GM21390 (cell line): ENCODE measurements around the gene FAM107B.
"Not testable (repeated sequence)": the region's sequence is repeated elsewhere in the genome, so short reads cannot be mapped to it uniquely, and the experiment has no call there.

ENCODE experiments used
- ATAC-seq: cut with Tn5 transposase; IDR thresholded peaks from one replicate; pipeline ENCODE4 v1.9.1; 2021; ENCODE audit not compliant: unreplicated experiment

The FAM107B gene

DNA sequence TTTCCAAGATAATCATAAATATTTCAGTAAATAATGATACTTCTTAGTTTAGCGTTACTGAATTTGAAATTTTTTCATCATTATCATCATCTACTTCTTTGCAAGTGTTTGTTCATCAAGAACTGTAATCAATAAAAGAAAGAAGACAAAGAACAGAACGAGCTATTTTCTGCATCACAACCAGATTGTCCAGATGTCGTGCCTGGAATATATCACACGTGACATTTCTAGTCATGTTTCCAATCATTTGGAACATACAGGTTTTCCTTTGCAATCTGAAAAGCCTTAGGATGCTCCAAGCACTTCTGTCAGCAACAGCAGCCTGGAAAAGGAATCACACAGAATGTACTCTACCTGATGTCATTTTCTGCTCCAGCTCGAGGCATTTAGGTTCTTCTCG, 107.4 kb downstream of the FAM107B start:
- ATAC-seq: no peak

DNA sequence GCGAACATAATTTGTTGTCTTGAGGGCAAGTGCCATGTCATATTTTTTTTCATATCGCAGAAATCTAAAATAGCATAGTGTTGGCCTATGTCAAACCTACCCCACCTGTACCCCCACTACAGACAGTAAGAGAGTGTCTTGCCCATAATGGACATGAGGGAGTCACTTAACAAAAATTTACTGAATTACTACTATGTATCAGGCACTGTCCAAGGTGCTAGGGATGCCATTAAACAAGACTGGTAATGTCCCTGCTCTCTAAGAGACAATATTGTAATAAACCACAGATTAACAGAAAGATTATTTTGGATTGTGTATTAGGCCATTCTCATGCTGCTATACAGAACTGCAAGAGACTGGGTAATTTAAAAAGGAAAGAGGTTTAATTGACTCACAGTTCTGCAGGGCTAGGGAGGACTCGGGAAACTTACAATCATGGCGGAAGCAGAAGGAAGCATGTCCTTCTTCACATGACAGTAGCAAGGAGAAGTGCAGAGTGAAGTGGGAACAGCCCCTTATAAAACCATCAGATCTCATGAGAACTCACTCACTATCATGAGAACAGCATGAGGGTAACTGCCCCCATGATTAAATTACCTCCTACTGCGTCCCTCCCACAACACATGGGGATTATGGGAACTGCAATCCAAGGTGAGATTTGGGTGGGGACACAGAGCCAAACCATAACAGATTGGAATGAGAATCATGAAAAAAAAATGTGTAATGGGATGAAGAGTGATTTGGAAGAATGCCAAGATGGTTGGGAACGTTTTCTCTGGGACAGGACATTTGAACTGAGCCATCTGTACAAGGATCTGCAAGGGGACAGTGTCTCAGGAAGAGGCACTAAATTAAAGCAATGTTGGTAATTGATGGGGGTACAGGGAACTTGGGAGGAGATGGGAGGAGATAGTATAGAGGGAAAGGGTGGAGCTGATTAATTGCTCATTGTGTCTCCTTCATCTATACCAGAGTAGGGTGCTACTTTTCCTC, 108.5 kb downstream of the FAM107B start:
- no peak for ATAC-seq

DNA sequence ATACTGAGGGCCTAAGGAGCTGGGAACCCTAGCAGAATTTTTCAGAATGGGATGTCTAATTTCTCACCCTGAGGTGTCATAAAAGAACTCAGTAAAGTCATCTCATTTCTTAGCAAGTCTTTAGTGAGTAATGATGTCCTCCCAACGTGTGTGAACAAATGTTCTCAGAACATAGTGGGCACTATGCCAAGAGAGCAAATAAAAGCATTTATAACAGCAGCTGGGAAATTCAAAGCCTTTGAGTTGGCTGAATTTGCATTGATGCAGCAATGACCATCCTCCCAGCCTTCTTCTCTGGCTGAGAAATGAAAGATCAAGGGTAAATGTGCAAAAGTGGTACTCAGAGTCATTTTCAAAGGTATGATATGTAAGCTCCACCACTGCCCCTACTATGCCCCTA, 109.4 kb downstream of the FAM107B start:
- no peak for ATAC-seq

DNA sequence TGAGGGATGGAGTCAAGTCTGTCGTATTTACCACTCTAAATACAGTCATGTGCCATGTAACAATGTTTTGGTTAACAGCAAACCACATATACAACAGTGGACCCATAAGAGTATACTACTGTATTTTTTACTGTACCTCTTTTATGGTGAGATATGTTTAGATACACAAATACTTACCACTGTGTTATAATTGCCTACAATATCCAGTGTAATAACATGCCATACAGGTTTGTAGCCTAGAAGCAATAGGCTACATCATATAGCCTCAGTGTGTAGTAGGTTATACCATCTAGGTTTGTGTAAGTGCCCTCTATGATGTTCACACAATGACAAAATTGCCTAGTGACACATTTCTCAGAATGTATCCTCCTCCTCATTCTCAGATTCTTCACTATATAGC, 110.4 kb downstream of the FAM107B start:
- ATAC-seq: no peak

DNA sequence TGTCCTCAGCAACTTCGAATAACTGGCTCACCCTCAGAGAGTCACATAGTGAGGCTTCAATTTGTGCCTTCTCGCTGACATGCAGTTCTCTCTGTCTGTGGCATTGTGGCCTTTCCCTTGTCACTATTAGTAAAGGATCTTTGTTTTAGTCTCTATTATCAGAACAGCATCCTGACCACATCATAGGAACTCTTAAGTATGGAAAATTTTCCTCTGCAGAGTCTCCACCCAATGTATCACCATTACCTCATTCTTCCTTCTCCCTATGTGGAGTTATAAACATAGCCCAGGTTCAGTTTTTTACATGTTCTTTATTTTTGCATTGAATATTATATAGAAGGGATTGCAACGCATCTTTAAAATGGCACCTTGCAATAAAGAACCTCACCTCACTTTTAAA, 112.9 kb downstream of the FAM107B start:
- ATAC-seq: no peak

DNA sequence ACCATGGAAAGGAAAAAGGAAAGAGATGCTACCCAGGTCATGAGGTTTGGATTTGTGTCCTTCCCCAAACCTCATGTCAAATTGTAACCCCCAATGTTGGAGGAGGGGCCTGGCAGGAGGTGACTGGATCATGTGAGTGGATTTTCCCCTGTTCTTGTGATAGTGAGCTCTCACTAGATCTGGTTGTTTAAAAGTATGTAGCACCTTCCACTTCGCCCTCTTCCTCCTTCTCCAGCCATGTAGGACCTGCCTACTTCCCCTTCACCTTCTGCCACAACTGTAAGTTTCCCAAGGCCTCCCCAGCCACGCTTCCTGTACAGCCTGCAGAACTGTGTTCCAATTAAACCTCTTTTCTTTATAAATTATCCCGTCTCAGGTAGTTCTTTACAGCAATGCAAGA, 113.9 kb downstream of the FAM107B start:
- no peak for ATAC-seq

DNA sequence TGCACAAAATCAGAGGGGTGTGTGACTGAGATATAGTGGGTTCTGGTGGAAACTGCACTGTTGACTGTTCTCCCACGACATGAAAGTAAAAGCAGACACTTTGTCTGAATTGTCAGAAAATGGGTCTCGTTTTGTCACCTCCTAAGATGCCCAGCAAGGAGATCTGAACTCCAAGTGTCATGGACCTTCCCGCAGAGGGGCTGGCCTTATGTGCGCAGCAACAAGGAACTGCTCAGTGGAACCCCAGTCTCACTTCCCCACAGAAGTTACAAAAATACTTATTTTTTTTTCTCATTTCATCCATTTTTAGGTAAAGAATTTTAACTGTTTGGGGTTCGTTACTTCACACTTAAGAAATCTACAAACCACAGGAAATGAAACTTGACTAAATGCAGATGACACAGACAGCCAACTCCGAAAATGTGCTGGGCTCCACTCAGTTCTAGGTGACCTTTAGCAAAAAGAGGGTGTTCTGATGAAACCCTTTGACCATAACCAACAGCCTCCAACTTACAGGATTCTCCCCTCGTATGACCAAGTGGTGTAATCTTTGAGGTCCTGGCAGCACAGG, 115.0 kb downstream of the FAM107B start:
- peak; percentile 83 for ATAC-seq

DNA sequence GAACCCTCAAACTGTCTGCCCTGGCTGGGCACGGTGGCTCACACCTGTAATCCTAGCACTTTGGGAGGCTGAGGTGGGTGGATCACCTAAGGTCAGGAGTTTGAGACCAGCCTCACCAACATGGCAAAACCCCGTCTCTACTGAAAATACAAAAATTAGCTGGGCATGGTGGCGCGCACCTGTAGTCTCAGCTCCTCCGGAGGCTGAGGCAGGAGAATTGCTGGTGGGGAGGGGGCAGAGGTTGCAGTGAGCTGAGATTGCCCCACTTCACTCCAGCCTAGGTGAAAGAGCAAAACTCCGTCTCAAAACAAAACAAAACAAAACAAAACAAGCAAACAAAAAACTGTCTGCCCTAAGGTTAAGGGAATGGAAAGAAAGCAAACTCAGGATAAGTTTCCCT, 115.6 kb downstream of the FAM107B start:
- ATAC-seq: not testable (repeated sequence)

DNA sequence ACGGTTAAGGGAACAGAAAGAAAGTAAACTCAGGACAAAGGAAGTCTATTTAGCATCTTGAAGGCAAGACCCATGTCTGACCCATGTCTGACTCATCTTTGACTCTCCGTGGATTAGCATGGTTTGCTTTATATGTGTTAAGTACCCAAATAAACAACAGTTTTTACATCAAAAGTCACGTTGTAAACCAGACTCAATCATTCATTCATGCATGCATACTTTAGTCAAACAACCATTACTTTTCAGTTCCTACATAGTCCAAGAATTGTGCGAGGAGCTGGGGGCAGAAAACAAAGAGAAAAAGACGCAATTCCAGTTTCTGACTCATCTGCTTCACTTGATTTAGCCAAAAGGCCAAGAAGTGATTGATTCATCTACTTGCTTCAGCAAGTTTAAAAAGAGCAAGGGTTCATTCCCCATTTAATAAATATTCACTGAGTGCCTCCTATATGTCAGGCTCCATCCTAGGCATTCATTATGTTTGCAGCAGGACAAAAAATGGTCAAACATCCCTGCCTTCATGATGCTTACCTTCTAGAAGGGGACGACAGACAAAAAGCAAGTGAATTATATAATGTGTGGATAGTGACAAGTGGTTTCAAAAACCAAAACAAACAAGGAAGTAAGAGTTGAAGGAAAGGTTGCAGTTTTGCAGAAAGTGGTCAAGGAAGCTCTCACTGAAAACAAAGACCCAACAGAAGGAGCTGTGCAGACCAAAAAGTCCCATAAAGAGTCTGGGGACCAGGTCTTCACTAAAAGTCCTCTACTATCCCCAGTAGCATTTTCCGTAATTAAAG, 116.2 kb downstream of the FAM107B start:
- ATAC-seq: no peak

DNA sequence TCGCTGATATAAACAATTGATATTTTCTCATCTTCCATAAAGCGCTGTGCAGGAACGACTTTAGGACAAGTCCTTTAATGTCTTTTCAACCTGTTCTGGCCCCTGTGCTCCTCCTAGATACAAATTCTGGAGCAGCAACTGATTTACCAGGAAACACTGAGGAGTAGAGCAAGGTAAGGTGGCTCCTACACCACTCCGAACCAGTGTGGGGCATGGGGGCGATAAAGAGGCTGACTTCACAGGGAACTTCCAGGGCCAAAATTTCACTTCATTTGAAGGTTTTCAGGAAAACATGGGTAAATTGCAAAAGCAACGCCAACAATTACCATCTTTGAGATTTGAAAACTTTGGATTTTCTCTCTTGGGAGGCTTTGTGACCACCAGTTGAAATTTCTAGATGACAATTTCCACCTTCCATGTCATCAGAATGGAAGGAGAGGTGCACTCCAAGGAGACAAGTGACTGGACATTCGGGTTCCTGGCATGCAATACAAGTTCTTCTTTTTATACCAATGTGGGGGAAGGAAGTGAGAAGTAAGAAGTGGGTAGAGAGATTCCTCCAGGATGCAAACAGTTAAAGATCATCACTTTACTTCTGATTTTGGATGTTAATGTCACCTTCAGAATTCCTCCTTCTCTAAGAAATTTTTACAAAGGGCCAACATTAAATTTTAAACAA, 118.5 kb downstream of the FAM107B start:
- ATAC-seq: no peak

DNA sequence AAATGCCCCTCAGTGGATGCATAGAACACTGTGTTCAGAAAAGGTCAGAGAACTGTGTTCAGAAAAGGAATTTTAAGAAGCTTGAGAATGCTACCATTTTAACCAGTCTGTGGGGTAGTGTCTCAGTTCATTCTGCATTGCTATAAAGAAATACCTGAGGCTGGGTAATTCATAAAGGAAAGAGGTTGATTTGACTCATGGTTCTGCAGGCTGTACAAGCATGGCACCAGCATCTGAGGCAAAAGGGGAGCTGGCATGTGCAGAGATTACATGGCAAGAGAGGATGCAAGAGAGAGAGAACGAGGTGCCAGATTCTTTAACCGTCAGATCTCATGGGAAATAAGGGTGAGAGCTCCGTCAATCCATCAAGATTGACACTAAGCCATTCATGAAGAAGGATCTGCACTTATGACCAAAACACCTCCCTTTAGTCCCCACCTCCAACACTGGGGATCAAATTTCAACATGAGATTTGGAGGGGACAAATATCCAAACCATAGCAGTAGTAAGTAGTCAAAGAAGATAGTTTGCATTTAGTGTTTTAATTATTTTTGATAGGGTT, 119.8 kb downstream of the FAM107B start:
- no peak for ATAC-seq

DNA sequence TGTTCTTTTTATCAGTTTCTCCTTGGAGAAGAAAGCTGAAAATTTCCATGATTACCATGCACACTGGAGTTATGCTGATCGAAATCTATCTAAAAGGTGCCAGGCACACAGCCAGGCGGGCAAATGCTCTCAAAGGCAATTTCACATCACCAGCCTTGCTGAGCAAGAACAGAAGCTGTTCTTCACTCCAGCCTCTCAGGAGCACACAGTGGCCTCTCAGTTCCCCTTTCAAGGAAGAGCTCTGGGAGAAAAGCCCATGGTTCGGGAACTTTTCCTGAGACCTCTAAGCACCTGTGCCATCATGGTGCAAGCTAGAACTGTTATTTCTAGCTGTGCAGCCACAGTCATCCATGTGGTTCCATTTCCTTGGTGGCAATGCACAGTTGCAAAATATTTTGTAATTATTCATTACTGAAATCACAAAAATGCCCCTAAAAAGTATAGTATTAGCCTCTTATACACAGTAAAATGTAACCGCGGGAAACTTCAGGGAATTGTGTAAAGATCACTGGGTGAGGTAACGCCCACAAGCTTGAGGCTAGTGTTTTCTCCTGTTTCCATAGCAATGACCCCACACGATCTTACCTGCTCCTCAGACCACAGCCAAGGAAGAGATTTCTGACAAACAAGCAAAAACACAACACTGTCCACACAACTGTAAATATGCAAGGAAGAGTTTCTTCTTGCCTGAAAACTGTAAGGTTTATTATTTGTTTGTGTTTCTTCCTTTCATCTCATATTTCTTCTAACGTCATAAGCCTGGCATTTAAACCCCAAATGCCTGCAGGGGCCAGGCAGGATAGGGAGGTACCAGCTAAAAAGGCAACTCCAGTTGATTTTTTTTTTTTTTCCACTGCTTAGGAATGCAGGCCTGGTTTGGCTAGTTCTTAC, 121.2 kb downstream of the FAM107B start:
- ATAC-seq: no peak

DNA sequence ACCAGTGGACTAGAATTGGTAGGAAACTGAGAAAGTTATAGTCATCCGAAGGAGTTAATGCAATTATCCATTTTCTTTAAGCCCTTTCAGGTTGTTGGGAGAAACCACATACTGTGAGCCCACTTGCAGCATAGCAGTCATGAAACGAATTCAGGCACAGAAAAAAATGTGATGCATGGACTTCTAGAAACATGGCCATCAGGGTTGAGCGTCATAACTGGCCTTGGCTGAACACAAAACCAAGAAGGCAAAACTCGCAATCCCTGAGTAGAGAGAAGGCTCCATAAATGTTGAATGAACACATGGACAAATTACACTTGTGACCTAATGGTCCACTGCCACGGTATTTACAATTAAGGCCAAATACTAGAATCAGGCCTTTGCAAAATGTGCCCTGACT, 121.9 kb downstream of the FAM107B start:
- ATAC-seq: no peak

DNA sequence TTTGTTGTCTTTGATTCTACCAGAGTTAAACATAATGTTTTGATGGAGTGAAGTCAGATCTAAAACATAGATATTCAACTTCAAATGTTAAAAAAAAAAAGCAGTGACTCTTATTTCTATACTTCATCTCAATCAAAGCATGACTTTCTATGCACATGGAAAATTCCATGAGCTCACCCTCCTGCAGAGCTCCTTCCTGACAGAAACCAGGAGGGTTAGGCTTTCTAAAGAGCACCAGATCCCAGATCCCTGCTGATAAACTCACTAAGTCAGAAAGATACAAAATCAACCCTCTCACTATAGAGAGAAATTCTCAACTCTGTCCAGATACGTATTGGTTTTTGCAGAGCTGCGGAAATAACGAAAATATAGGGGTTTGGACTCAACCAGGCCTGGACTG, 122.6 kb downstream of the FAM107B start:
- ATAC-seq: no peak

DNA sequence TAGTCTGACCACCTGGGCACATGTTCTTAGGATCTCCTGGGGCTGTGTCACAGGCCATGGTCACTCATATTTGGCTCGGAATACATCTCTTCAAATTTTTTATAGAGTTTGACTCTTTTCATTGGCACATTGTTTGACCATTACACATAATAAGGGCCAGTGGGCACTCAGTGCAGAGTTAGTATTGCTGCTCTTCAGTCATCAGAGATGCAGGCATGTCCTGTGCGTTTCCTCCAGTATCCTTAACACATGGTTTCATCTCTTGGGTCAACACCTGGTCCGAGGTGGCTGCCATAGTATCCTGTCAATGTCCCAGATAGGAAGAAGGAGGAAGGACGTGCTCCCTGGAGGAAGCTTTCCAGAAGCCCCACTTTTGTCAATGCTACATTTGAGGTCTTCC, 125.0 kb downstream of the FAM107B start:
- no peak for ATAC-seq

DNA sequence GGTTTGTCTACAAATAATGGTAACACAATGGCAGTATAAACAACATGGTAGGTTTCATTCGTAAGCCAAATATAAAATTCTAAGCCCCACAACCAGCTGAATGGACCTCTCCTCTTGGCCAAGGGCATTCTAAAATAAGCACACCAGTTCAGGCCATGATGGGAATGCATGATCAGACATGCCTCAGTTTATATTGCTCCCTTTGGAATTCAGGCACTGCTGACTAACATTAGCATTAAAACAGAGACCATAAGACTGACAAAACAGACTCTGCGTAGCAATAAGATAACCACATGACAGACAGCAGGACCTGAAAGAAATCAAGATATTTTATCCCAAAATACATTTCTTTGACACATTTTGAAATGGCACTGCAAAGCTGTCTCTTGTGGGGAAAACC, 125.8 kb downstream of the FAM107B start:
- no peak for ATAC-seq

DNA sequence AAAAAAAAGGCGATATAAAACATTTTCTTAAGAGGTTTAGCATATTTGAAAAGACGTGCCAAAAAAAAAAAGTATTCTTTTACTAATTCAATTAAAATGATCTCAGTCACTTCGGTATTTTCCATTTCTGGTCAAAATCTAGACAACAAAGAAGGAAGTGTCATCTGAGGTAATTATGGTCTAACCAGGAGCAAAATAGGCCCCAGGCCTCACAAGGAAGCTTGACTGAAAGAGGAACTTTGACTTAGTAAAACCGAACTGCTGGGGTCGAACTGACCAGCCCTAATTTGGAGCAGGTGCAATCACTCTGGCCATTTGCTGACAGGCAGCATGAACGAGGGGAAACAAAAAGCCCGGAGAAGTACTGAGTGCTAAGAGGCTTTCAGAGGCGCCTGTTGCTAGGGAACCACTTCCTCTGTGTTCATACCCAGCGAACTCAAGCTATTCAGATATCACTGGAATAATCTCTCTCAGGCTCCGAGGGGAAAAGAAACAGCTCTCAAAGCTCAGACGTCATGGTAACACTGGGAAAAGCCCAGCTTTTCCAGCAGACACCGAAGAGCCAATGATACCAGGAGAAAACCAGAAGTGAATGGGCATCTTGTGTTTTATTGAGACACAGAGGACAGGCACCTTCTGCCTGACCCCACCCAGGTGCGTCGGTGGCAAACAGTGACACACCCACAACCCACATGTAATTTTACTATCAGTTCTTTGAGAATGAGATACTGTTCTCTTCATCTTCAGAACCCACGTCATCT, 126.5 kb downstream of the FAM107B start:
- peak; percentile 94 for ATAC-seq

DNA sequence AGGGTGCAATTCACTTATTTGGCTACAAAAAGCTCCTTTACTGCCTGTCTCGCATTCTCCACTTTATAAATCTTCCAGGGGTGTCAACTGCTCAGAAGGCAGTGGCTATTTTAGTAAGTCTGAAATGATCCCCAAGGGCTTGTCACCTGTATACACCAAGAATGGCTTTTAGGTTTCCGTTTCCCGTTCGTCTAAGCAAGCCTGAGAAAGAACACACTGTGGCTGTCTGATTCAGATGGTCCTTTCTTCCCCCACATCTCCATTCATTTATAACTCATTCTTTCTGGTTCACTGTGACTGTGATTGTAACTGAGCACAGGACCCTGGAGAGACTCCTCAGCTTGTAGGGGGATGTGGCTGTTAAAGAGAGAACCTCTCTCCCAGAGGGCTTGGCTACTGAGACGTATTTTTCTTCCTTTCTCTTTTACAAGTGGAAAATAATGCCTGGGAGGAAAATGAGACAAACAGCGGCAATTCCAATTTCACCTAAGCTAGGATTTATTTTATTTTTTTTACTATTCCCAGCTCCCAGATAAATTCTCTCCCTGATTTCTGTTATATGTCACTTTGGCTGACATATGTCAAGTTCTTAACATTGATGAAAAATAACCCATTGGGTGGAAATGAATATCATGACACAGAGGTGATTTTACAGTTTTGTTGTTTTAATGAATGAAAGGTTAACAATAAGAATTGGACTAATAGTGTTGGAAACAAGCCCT, 129.3 kb downstream of the FAM107B start:
- ATAC-seq: peak; percentile 33
